Measurements from ENCODE around the gene ATP5MC3. TPM values are rescaled to one million over a fixed set of nuclear protein-coding genes. Genes with fewer than 3 reads are reported as not detected.

ATP5MC3 gene
- total RNA-seq, 4 donors from 2014 or later: 123 to 141 (median 133) TPM

GRCh38 chr2:175143191-175143590 lies 38.3 kb downstream of the ATP5MC3 start:
- no peaks in the 10 kb centered on the region for H3K36me3 ChIP-seq
- intact Hi-C loops (cut with DNase I): no loop called here
- H3K27ac ChIP-seq (replicated peaks in 1 of 4): no peak overlapping the region
- no peaks in the 10 kb centered on the region for H3K27me3 ChIP-seq
- TF ChIP-seq POLR2A (IDR thresholded peaks at IDR 0.05; ENCODE audit: low read depth) (no peak), EP300 (IDR thresholded peaks at IDR 0.05) (no peak), CTCF (IDR thresholded peaks at IDR 0.05) (no peak), POLR2AphosphoS5 (IDR thresholded peaks at IDR 0.05) (no peak)
- DNase-seq (ENCODE audit: extremely low spot score): no peak
- peaks cover 8 to 37% (median 21%) of the 10 kb centered on the region in 4 donors for H3K4me1 ChIP-seq
- H3K4me3 ChIP-seq: no peak overlapping the region
- 95% methylated on average over 1 of the region's 1 CpG for WGBS
- H3K9me3 ChIP-seq: no peaks in the 10 kb centered on the region

- Histone ChIP-seq H3K27ac (replicated peaks in 1 of 4) (no peak overlapping the region), H3K9me3 (no peaks in the 10 kb centered on the region), H3K27me3 (no peaks in the 10 kb centered on the region), H3K36me3 (peaks cover 0 to 7% (median 1%) of the 10 kb centered on the region in 4 donors), H3K4me3 (no peak overlapping the region), H3K4me1 (peaks cover 0 to 31% (median 10%) of the 10 kb centered on the region in 4 donors)
- 58% methylated on average over 2 of the region's 2 CpGs for WGBS
- DNase-seq (ENCODE audit: extremely low spot score): no peak
- no peak for TF ChIP-seq POLR2A (IDR thresholded peaks at IDR 0.05; ENCODE audit: low read depth)
- TF ChIP-seq EP300 (IDR thresholded peaks at IDR 0.05): no peak
- no peak for TF ChIP-seq POLR2AphosphoS5 (IDR thresholded peaks at IDR 0.05)
- TF ChIP-seq CTCF (IDR thresholded peaks at IDR 0.05): no peak
- intact Hi-C loops (cut with DNase I): no loop called here
Measured at GRCh38 chr2:175140332-175140731, 41.2 kb downstream of the ATP5MC3 start.

- DNase-seq (ENCODE audit: extremely low spot score): no peak
- WGBS: 95% methylated on average over 2 of the region's 2 CpGs
- intact Hi-C loops (cut with DNase I): no loop called here
Measured at GRCh38 chr2:175137793-175138192, 43.7 kb downstream of the ATP5MC3 start.

GRCh38 chr2:175136334-175137215 lies 44.9 kb downstream of the ATP5MC3 start:
- intact Hi-C loops (cut with DNase I): no loop called here
- no peak overlapping the region for H3K27ac ChIP-seq (replicated peaks in 1 of 4)
- H3K9me3 ChIP-seq: no peaks in the 10 kb centered on the region
- no peak overlapping the region for H3K4me3 ChIP-seq
- no peak for TF ChIP-seq POLR2A (IDR thresholded peaks at IDR 0.05; ENCODE audit: low read depth)
- no peak for TF ChIP-seq POLR2AphosphoS5 (IDR thresholded peaks at IDR 0.05)
- TF ChIP-seq CTCF (IDR thresholded peaks at IDR 0.05): no peak
- no peak for TF ChIP-seq EP300 (IDR thresholded peaks at IDR 0.05)
- peaks cover 4 to 16% (median 9%) of the 10 kb centered on the region in 4 donors for H3K36me3 ChIP-seq
- H3K4me1 ChIP-seq: peaks cover 7 to 31% (median 16%) of the 10 kb centered on the region in 4 donors
- no peaks in the 10 kb centered on the region for H3K27me3 ChIP-seq
- DNase-seq (ENCODE audit: extremely low spot score): no peak

More at GRCh38 chr2:175137793-175138192, 43.7 kb downstream of the ATP5MC3 start:
- Histone ChIP-seq H3K4me1 (peaks cover 0 to 31% (median 10%) of the 10 kb centered on the region in 4 donors), H3K27me3 (no peaks in the 10 kb centered on the region), H3K9me3 (no peaks in the 10 kb centered on the region), H3K4me3 (no peak overlapping the region), H3K36me3 (peaks cover 4 to 16% (median 9%) of the 10 kb centered on the region in 4 donors), H3K27ac (replicated peaks in 1 of 4) (no peak overlapping the region)
- no peak for TF ChIP-seq POLR2AphosphoS5 (IDR thresholded peaks at IDR 0.05)
- no peak for TF ChIP-seq POLR2A (IDR thresholded peaks at IDR 0.05; ENCODE audit: low read depth)
- no peak for TF ChIP-seq CTCF (IDR thresholded peaks at IDR 0.05)
- no peak for TF ChIP-seq EP300 (IDR thresholded peaks at IDR 0.05)
